Liver (tissue), 9 donors: ENCODE results near the gene KNG1. TPM values are rescaled to one million over a fixed set of nuclear protein-coding genes. Genes with fewer than 3 reads are reported as not detected.

Source experiments
- DNase-seq: peaks from one replicate; pipeline ENCODE4 v3.0.0-alpha.2; 2017; ENCODE audit warnings: low spot score
- H3K27ac ChIP-seq, 2 donors: one replicate each; pipeline ENCODE4 v1.7.0; 2013; ENCODE audit warnings: inconsistent platforms in 2 of 2, low read length in 2 of 2, control low read depth in 1 of 2, low read depth in 1 of 2, mild to moderate bottlenecking in 1 of 2
- H3K27me3 ChIP-seq, 4 donors: one replicate each; pipeline versions ENCODE4 v1.6.1 to v1.7.0; 2013; ENCODE audit warnings: low read length in 3 of 4, inconsistent platforms in 1 of 4, mild to moderate bottlenecking in 1 of 4, moderate library complexity in 1 of 4; ENCODE audit not compliant: control insufficient read depth in 4 of 4, insufficient read depth in 4 of 4
- H3K36me3 ChIP-seq, 4 donors: one replicate each; pipeline versions ENCODE4 v1.6.1 to v1.7.0; 2013; ENCODE audit warnings: low read length in 3 of 4, mild to moderate bottlenecking in 3 of 4, low read depth in 1 of 4, moderate library complexity in 1 of 4; ENCODE audit not compliant: control insufficient read depth in 4 of 4, insufficient read depth in 3 of 4
- H3K4me1 ChIP-seq, 4 donors: one replicate each; pipeline versions ENCODE4 v1.6.1 to v1.7.0; 2013; ENCODE audit warnings: low read length in 3 of 4, mild to moderate bottlenecking in 3 of 4, moderate library complexity in 1 of 4; ENCODE audit not compliant: control insufficient read depth in 4 of 4, insufficient read depth in 4 of 4
- H3K4me3 ChIP-seq, 3 donors: one replicate each; pipeline versions ENCODE4 v1.6.1 to v1.7.0; 2013; ENCODE audit warnings: low read length in 3 of 3, control low read depth in 1 of 3, low read depth in 1 of 3, mild to moderate bottlenecking in 1 of 3
- H3K9ac ChIP-seq, 2 donors: one replicate each; pipeline ENCODE4 v1.7.0; 2013; ENCODE audit warnings: low read length in 2 of 2, mild to moderate bottlenecking in 2 of 2, moderate library complexity in 2 of 2, control low read depth in 1 of 2, low read depth in 1 of 2
- H3K9me3 ChIP-seq, 4 donors: one replicate each; pipeline versions ENCODE4 v1.6.1 to v1.7.0; 2013; ENCODE audit warnings: low read length in 3 of 4; ENCODE audit not compliant: control insufficient read depth in 4 of 4
- ATF3 ChIP-seq: IDR thresholded peaks from 2 replicates; pipeline ENCODE4 v1.6.1; 2016; ENCODE audit warnings: antibody characterized with exemption
- EGR1 ChIP-seq, 2 donors: IDR thresholded peaks; 2 replicates each; pipeline ENCODE4 v1.6.1; 2016 to 2018; ENCODE audit warnings: antibody characterized with exemption in 2 of 2, low read depth in 2 of 2
- FOXA1 ChIP-seq: IDR thresholded peaks from 2 replicates; pipeline ENCODE4 v1.6.1; 2016; ENCODE audit warnings: antibody characterized with exemption
- FOXA2 ChIP-seq: IDR thresholded peaks from 2 replicates; pipeline ENCODE4 v1.6.1; 2016; ENCODE audit warnings: antibody characterized with exemption
- GABPA ChIP-seq, 2 donors: IDR thresholded peaks in 1 of 2; conservative IDR thresholded peaks in 1 of 2; 2 replicates each; pipeline ENCODE4 v1.6.1; 2016; ENCODE audit warnings: antibody characterized with exemption in 2 of 2, mild to moderate bottlenecking in 1 of 2, moderate library complexity in 1 of 2
- HNF4A ChIP-seq, 2 donors: conservative IDR thresholded peaks; 2 replicates each; pipeline ENCODE4 v1.6.1; 2016; ENCODE audit warnings: antibody characterized with exemption in 2 of 2, mild to moderate bottlenecking in 2 of 2
- HNF4G ChIP-seq: IDR thresholded peaks from 2 replicates; pipeline ENCODE4 v1.6.1; 2016; ENCODE audit warnings: antibody characterized with exemption
- JUND ChIP-seq, 2 donors: IDR thresholded peaks; 2 replicates each; pipeline ENCODE4 v1.6.1; 2016; ENCODE audit warnings: antibody characterized with exemption in 2 of 2
- MAX ChIP-seq: IDR thresholded peaks from 2 replicates; pipeline ENCODE4 v1.6.1; 2016; ENCODE audit warnings: antibody characterized with exemption
- NR2F2 ChIP-seq: IDR thresholded peaks from 2 replicates; pipeline ENCODE4 v1.6.1; 2016; ENCODE audit warnings: antibody characterized with exemption
- RAD21 ChIP-seq, 2 donors: IDR thresholded peaks; 2 replicates each; pipeline ENCODE4 v1.6.1; 2016; ENCODE audit warnings: antibody characterized with exemption in 2 of 2, mild to moderate bottlenecking in 2 of 2
- RXRA ChIP-seq, 2 donors: IDR thresholded peaks; 2 replicates each; pipeline ENCODE4 v1.6.1; 2017 to 2018; ENCODE audit warnings: antibody characterized with exemption in 2 of 2, mild to moderate bottlenecking in 1 of 2
- SP1 ChIP-seq: IDR thresholded peaks from 2 replicates; pipeline ENCODE4 v1.6.1; 2018; ENCODE audit warnings: antibody characterized with exemption, mild to moderate bottlenecking
- TAF1 ChIP-seq: conservative IDR thresholded peaks from 2 replicates; pipeline ENCODE4 v1.6.1; 2016; ENCODE audit warnings: antibody characterized with exemption, mild to moderate bottlenecking
- YY1 ChIP-seq: IDR thresholded peaks from 2 replicates; pipeline ENCODE4 v1.6.1; 2016; ENCODE audit warnings: antibody characterized with exemption, mild to moderate bottlenecking
- ZBTB33 ChIP-seq: IDR thresholded peaks from 2 replicates; pipeline ENCODE4 v1.6.1; 2016; ENCODE audit warnings: antibody characterized with exemption
- WGBS: extraction: QIAGEN DNeasy Blood & Tissue Kit; methylation state at CpG from one replicate; pipeline ENCODE4 v1.1.7; 2013; 5-methylcytosine and 5-hydroxymethylcytosine counted together
- polyA plus RNA-seq, 2 donors: library from polyadenylated mRNA; stranded (reverse) in 1 of 2; unstranded in 1 of 2; fragments of 200-250 nt in 1 of 2; fragments of >200 nt in 1 of 2; fragmentation: Nextera tagmentation in 1 of 2; extraction: Ambion mirVana in 1 of 2; gene quantifications; one replicate each; pipeline versions ENCODE4 v1.2.1 to v1.2.3, GENCODE V29; 2013 to 2015
- total RNA-seq, 2 donors: library from RNA; depleted of rRNA; stranded (reverse); fragments of >200 nt; gene quantifications; one replicate each; pipeline ENCODE4 v1.2.3, GENCODE V29; 2014
- TF ChIP-seq, protein P1 (sequence below): fragments of 150-350 bp; IDR thresholded peaks from 2 replicates; pipeline ENCODE4 v1.5.1; 2017; ENCODE audit warnings: improper control_type of control experiment, low read depth, low read length; ENCODE audit not compliant: missing input control
- TF ChIP-seq, protein P2 (sequence below): IDR thresholded peaks from 2 replicates; pipeline ENCODE4 v1.6.1; 2016; ENCODE audit warnings: antibody characterized with exemption, mild to moderate bottlenecking
- donor health status: healthy.
- donor health status: healthy.
- donor health status: healthy.
- donor health status: healthy.
- donor health status: healthy.

The KNG1 gene
- total and polyA plus RNA-seq, 4 donors, result 605 to 918 (median 716) TPM

DNA sequence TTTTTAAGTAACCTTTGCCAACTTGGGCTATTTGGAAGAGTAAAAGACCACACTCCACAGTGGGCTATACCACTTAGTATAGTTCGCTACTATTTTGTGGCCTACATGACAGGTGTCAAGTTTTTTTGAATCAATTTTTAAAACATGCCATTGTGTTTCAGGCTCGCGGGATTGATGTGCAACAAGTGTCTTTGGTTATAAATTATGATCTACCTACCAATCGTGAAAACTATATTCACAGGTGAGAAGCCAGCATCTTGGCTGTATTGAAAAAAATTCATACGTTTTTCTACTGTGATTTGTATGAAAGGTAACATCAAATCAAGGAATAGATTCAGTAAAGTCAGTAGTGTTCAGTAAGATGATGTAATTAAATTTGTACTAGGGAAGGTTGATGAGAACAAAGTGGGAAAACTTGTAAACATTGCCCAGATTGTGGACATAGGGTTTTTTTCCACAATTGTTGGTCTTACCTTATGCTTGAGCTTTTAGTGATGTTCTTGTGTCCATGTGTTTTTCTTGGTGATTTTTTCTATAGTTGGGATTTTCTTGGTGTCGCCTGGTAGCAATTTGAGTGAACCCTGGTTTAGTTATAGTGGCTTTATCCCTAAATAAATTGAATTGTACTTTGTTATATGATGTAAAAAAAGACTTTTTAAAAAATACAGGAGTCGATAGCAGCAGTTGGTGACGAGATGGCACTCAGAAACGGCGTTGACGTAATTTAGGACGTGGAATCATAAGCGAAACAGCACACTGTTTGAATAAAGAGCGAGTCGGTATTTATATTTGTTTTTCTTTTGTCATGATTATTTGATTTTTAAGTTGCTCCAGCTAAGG is 70.7 kb downstream of the KNG1 start:
- no peak for DNase-seq
- WGBS, result 84% methylated on average over 15 of the region's 15 CpGs
- H3K9ac ChIP-seq, result peak overlapping the region in 1 of 2 donors; percentile 33
- TF ChIP-seq, protein P1, sequence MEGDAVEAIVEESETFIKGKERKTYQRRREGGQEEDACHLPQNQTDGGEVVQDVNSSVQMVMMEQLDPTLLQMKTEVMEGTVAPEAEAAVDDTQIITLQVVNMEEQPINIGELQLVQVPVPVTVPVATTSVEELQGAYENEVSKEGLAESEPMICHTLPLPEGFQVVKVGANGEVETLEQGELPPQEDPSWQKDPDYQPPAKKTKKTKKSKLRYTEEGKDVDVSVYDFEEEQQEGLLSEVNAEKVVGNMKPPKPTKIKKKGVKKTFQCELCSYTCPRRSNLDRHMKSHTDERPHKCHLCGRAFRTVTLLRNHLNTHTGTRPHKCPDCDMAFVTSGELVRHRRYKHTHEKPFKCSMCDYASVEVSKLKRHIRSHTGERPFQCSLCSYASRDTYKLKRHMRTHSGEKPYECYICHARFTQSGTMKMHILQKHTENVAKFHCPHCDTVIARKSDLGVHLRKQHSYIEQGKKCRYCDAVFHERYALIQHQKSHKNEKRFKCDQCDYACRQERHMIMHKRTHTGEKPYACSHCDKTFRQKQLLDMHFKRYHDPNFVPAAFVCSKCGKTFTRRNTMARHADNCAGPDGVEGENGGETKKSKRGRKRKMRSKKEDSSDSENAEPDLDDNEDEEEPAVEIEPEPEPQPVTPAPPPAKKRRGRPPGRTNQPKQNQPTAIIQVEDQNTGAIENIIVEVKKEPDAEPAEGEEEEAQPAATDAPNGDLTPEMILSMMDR, result no peak
- TF ChIP-seq FOXA2 (no peak), TAF1 (no peak), ATF3 (no peak), HNF4G (no peak), RAD21 (IDR thresholded peaks at IDR 0.05) (no peak), RXRA (IDR thresholded peaks at IDR 0.05) (no peak), GABPA (IDR thresholded peaks at IDR 0.05 in 1 of 2, conservative IDR thresholded peaks at IDR 0.05 in 1 of 2) (no peak), JUND (IDR thresholded peaks at IDR 0.05) (no peak), EGR1 (IDR thresholded peaks at IDR 0.05; ENCODE audit: low read depth in 2 of 2) (no peak), SP1 (no peak), ZBTB33 (no peak), YY1 (no peak), HNF4A (conservative IDR thresholded peaks at IDR 0.05) (no peak), FOXA1 (no peak), MAX (no peak), NR2F2 (no peak)
- TF ChIP-seq, protein P2, sequence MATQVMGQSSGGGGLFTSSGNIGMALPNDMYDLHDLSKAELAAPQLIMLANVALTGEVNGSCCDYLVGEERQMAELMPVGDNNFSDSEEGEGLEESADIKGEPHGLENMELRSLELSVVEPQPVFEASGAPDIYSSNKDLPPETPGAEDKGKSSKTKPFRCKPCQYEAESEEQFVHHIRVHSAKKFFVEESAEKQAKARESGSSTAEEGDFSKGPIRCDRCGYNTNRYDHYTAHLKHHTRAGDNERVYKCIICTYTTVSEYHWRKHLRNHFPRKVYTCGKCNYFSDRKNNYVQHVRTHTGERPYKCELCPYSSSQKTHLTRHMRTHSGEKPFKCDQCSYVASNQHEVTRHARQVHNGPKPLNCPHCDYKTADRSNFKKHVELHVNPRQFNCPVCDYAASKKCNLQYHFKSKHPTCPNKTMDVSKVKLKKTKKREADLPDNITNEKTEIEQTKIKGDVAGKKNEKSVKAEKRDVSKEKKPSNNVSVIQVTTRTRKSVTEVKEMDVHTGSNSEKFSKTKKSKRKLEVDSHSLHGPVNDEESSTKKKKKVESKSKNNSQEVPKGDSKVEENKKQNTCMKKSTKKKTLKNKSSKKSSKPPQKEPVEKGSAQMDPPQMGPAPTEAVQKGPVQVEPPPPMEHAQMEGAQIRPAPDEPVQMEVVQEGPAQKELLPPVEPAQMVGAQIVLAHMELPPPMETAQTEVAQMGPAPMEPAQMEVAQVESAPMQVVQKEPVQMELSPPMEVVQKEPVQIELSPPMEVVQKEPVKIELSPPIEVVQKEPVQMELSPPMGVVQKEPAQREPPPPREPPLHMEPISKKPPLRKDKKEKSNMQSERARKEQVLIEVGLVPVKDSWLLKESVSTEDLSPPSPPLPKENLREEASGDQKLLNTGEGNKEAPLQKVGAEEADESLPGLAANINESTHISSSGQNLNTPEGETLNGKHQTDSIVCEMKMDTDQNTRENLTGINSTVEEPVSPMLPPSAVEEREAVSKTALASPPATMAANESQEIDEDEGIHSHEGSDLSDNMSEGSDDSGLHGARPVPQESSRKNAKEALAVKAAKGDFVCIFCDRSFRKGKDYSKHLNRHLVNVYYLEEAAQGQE, result no peak
- peaks cover 13 to 53% (median 52%) of the 10 kb centered on the region in 4 donors for H3K36me3 ChIP-seq
- H3K27me3 ChIP-seq, result no peaks in the 10 kb centered on the region
- H3K27ac ChIP-seq, result no peak overlapping the region
- no peaks in the 10 kb centered on the region for H3K9me3 ChIP-seq
- H3K4me1 ChIP-seq, result peaks cover 8 to 29% (median 26%) of the 10 kb centered on the region in 4 donors
- no peak overlapping the region for H3K4me3 ChIP-seq
